Neural cell (in vitro differentiated cells): Measurements from ENCODE around the gene AGFG2.

Experiments used
- CTCF ChIP-seq: fragments of 450-650 bp; IDR thresholded peaks from 2 replicates; pipeline ENCODE4 v1.5.1; 2014; ENCODE audit warnings: antibody characterized with exemption, mild to moderate bottlenecking, moderate library complexity; ENCODE audit not compliant: poor library complexity, severe bottlenecking
- POLR2AphosphoS5 ChIP-seq: IDR thresholded peaks from 2 replicates; pipeline ENCODE4 v1.6.1; 2012
- RAD21 ChIP-seq: fragments of 450-650 bp; conservative IDR thresholded peaks from 2 replicates; pipeline ENCODE4 v1.6.1; 2014; ENCODE audit warnings: antibody characterized with exemption, mild to moderate bottlenecking, moderate library complexity

- no peak for TF ChIP-seq CTCF
- TF ChIP-seq POLR2AphosphoS5, result no peak
- no peak for TF ChIP-seq RAD21
These were observed 6.6 kb upstream of the AGFG2 start for GRCh38 chr7:100532165-100533022.
